ENCODE data around the gene PNO1. TPM values are rescaled to one million over a fixed set of nuclear protein-coding genes. Genes with fewer than 3 reads are reported as not detected.
A peak's percentile ranks its signal among the peaks of the same experiment; 100 is the strongest.

Gene PNO1
- polyA plus RNA-seq, 2 of the 4 experiments (the other 2 are of a cell fraction) = 49.0 to 63.2 TPM

DNA sequence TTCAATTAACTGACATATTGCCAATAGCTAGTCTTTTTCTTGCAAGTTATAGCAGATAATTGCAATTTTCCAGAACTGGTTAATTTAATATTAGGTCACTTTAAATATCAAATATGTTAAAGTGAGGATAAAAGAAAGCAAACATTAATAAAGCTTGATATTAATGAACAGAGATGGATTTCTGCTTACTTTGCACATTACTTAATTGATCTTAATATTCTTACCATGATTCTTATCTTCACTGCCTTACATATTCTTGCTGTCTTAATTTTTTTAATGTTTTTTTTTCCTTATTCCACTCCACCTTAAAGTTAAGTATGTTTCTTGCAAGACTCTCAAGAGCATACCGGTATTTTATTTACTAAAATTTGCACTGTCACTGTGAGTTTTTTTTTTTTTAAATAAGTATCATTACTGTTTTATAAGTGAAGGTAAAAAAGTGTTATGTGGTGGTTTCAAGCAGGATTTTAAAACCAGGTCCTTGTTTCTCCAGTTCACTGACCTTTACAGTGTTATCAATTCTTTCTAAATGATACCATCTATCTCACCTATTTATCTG is 60.7 kb downstream of the PNO1 start:
- Histone ChIP-seq H3K4me2 (peak overlapping the region; percentile 62), H3K4me1 (peaks cover 38% of the 10 kb centered on the region), H3K27ac (peak overlapping the region; percentile 37 to 62), H3K9me3 (peaks cover 10% of the 10 kb centered on the region; the same call in 1 of the 3 replicates), H3K4me3 (no peak overlapping the region)
- WGBS (ENCODE audit: missing lambda C conversion rate) = 5% methylated on average over 1 of the region's 1 CpG
- ATAC-seq (peak; percentile 13 to 44; a peak in 3 of 6 replicates), DNase-seq (ENCODE audit: low read depth in 1 of 2, low spot score in 1 of 2) (peak in 1 of 2 experiments; percentile 28), FAIRE-seq (peak; percentile 43)
- TF ChIP-seq RFX5 (IDR thresholded peaks at IDR 0.05) = no peak
- TF ChIP-seq EP300 (IDR thresholded peaks at IDR 0.05) = no peak
- no peak for TF ChIP-seq NR3C1 (IDR thresholded peaks at IDR 0.05)
- TF ChIP-seq NFE2L2 (conservative IDR thresholded peaks at IDR 0.05; ENCODE audit: low read length) = peak; percentile 64
- no peak for TF ChIP-seq KDM5A (IDR thresholded peaks at IDR 0.05)
- TF ChIP-seq GATA3 (IDR thresholded peaks at IDR 0.05; ENCODE audit: borderline replicate concordance) = no peak
- TF ChIP-seq MAFK (IDR thresholded peaks at IDR 0.05; ENCODE audit: partially characterized antibody) = peak; percentile 95
- TF ChIP-seq, protein P1, sequence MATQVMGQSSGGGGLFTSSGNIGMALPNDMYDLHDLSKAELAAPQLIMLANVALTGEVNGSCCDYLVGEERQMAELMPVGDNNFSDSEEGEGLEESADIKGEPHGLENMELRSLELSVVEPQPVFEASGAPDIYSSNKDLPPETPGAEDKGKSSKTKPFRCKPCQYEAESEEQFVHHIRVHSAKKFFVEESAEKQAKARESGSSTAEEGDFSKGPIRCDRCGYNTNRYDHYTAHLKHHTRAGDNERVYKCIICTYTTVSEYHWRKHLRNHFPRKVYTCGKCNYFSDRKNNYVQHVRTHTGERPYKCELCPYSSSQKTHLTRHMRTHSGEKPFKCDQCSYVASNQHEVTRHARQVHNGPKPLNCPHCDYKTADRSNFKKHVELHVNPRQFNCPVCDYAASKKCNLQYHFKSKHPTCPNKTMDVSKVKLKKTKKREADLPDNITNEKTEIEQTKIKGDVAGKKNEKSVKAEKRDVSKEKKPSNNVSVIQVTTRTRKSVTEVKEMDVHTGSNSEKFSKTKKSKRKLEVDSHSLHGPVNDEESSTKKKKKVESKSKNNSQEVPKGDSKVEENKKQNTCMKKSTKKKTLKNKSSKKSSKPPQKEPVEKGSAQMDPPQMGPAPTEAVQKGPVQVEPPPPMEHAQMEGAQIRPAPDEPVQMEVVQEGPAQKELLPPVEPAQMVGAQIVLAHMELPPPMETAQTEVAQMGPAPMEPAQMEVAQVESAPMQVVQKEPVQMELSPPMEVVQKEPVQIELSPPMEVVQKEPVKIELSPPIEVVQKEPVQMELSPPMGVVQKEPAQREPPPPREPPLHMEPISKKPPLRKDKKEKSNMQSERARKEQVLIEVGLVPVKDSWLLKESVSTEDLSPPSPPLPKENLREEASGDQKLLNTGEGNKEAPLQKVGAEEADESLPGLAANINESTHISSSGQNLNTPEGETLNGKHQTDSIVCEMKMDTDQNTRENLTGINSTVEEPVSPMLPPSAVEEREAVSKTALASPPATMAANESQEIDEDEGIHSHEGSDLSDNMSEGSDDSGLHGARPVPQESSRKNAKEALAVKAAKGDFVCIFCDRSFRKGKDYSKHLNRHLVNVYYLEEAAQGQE (IDR thresholded peaks at IDR 0.05) = no peak
- no peak for TF ChIP-seq ZSCAN20 (CRISPR knock-in tag; IDR thresholded peaks at IDR 0.05)
- POLR2A ChIA-PET = no interaction called here
- CTCF ChIA-PET = interaction anchor here (1.3 to 1.8 kb wide), 2 partner anchors 11 to 22 kb away, joined by 4 to 8 read pairs; no protein-coding TSS in a partner anchor

DNA sequence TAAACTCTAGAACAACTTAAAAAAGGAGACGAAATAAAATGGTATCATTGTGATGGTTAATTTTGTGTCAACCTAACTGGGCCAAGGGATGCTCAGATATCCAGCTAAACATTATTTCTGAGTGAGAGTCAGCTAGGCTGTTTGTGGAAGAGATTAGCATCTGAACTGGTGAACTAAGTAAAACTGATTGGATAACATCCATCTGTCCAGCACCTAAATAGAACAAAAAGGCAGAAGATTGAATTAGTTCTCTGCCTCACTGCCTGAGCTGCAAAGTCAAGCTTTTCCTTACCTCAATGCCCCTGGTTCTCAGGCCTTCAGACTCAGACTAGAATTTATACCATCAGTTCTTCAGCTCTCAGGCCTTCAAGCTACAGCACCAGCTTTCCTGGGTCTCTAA is 64.6 kb downstream of the PNO1 start:
- no peak overlapping the region for H3K4me2 ChIP-seq
- no peak overlapping the region for H3K4me3 ChIP-seq
- H3K4me1 ChIP-seq = peaks cover 32% of the 10 kb centered on the region
- ATAC-seq = no peak
- CTCF ChIA-PET = interaction anchor here (0.6 kb wide), 1 partner anchor 27 kb away, joined by 3 read pairs; no protein-coding TSS in a partner anchor
- 95% methylated on average over 1 of the region's 1 CpG for WGBS (ENCODE audit: missing lambda C conversion rate)
- no peak for FAIRE-seq
- TF ChIP-seq BHLHE40 (IDR thresholded peaks at IDR 0.05; ENCODE audit: low read depth, low read length) (no peak), HEYL (CRISPR knock-in tag; IDR thresholded peaks at IDR 0.05) (no peak), MYC (IDR thresholded peaks at IDR 0.05; ENCODE audit: borderline replicate concordance, low read length) (no peak), NPAS2 (CRISPR knock-in tag; IDR thresholded peaks at IDR 0.05; ENCODE audit: borderline replicate concordance) (no peak), POLR2AphosphoS2 (conservative IDR thresholded peaks at IDR 0.05; ENCODE audit: low read length) (no peak)
- TF ChIP-seq, protein P2, sequence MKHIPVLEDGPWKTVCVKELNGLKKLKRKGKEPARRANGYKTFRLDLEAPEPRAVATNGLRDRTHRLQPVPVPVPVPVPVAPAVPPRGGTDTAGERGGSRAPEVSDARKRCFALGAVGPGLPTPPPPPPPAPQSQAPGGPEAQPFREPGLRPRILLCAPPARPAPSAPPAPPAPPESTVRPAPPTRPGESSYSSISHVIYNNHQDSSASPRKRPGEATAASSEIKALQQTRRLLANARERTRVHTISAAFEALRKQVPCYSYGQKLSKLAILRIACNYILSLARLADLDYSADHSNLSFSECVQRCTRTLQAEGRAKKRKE (CRISPR knock-in tag; IDR thresholded peaks at IDR 0.05; ENCODE audit: low read depth) = no peak
- TF ChIP-seq, protein P3, sequence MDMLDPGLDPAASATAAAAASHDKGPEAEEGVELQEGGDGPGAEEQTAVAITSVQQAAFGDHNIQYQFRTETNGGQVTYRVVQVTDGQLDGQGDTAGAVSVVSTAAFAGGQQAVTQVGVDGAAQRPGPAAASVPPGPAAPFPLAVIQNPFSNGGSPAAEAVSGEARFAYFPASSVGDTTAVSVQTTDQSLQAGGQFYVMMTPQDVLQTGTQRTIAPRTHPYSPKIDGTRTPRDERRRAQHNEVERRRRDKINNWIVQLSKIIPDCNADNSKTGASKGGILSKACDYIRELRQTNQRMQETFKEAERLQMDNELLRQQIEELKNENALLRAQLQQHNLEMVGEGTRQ (IDR thresholded peaks at IDR 0.05) = no peak
- TF ChIP-seq, protein P4, sequence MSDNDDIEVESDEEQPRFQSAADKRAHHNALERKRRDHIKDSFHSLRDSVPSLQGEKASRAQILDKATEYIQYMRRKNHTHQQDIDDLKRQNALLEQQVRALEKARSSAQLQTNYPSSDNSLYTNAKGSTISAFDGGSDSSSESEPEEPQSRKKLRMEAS (IDR thresholded peaks at IDR 0.05) = no peak
- TF ChIP-seq, protein P5, sequence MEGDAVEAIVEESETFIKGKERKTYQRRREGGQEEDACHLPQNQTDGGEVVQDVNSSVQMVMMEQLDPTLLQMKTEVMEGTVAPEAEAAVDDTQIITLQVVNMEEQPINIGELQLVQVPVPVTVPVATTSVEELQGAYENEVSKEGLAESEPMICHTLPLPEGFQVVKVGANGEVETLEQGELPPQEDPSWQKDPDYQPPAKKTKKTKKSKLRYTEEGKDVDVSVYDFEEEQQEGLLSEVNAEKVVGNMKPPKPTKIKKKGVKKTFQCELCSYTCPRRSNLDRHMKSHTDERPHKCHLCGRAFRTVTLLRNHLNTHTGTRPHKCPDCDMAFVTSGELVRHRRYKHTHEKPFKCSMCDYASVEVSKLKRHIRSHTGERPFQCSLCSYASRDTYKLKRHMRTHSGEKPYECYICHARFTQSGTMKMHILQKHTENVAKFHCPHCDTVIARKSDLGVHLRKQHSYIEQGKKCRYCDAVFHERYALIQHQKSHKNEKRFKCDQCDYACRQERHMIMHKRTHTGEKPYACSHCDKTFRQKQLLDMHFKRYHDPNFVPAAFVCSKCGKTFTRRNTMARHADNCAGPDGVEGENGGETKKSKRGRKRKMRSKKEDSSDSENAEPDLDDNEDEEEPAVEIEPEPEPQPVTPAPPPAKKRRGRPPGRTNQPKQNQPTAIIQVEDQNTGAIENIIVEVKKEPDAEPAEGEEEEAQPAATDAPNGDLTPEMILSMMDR (IDR thresholded peaks at IDR 0.05) = no peak
- no peak for DNase-seq (ENCODE audit: low read depth in 1 of 2, low spot score in 1 of 2)
- H3K9me3 ChIP-seq = peaks cover 10% of the 10 kb centered on the region; the same call in 1 of the 3 replicates
- POLR2A ChIA-PET = no interaction called here
- no peak overlapping the region for H3K27ac ChIP-seq

Measured in A549 (cell line).